ENCODE results near the gene CDH13.

DNA sequence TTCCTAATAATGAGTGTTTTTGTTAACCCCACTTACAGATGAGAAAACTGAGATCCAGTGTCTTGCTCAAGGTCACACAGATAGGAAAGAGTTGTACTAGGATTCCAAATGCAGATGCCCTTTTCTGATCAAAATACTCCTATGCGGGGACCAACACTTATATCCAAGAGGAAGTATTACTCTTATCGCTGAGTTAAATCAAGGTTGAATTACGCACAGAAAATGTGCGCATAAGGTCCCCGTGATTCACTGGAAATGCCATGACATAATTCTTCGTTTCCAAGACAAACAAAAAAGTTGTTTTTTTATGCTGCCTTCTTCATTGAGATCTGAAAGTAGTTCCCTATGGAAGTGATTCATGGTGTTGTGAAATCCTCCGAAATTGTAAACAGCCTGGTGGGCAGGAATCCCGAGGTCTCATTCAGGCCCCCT is 717.2 kb downstream of the CDH13 start:
- TF ChIP-seq, protein P1, sequence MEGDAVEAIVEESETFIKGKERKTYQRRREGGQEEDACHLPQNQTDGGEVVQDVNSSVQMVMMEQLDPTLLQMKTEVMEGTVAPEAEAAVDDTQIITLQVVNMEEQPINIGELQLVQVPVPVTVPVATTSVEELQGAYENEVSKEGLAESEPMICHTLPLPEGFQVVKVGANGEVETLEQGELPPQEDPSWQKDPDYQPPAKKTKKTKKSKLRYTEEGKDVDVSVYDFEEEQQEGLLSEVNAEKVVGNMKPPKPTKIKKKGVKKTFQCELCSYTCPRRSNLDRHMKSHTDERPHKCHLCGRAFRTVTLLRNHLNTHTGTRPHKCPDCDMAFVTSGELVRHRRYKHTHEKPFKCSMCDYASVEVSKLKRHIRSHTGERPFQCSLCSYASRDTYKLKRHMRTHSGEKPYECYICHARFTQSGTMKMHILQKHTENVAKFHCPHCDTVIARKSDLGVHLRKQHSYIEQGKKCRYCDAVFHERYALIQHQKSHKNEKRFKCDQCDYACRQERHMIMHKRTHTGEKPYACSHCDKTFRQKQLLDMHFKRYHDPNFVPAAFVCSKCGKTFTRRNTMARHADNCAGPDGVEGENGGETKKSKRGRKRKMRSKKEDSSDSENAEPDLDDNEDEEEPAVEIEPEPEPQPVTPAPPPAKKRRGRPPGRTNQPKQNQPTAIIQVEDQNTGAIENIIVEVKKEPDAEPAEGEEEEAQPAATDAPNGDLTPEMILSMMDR (IDR thresholded peaks at IDR 0.05; ENCODE audit: low read depth, low read length, poor library complexity, severe bottlenecking): no peak
- TF ChIP-seq EZH2phosphoT487 (IDR thresholded peaks at IDR 0.05; ENCODE audit: borderline replicate concordance, low read length): no peak

Measured in DOHH2 (cell line).